Right cardiac atrium (tissue), 5 donors: Measurements from ENCODE around the gene OST4. TPM values are rescaled to one million over a fixed set of nuclear protein-coding genes. Genes with fewer than 3 reads are reported as not detected.

Experiments used
- ATAC-seq, 2 donors: fragments of 200-7000 bp; cut with Tn5 transposase; one replicate each; pipeline versions ENCODE4 v1.8.0 to v1.9.1; 2020; ENCODE audit warnings: moderate library complexity in 2 of 2, mild to moderate bottlenecking in 1 of 2
- DNase-seq, 3 donors: peaks; one replicate each; pipeline ENCODE4 v3.0.0-alpha.2; 2020
- H3K27ac ChIP-seq: one replicate; pipeline ENCODE4 v1.5.1; 2013; ENCODE audit warnings: mild to moderate bottlenecking, low read length, control low read depth, moderate library complexity
- H3K27me3 ChIP-seq: one replicate; pipeline ENCODE4 v1.6.1; 2013; ENCODE audit not compliant: control insufficient read depth, insufficient read depth
- H3K4me1 ChIP-seq: one replicate; pipeline ENCODE4 v1.6.1; 2013; ENCODE audit warnings: low read length; ENCODE audit not compliant: control insufficient read depth, insufficient read depth
- H3K4me3 ChIP-seq: one replicate; pipeline ENCODE4 v1.5.1; 2013; ENCODE audit warnings: low read length, control low read depth
- H3K9me3 ChIP-seq: one replicate; pipeline ENCODE4 v1.6.1; 2013; ENCODE audit warnings: low read length; ENCODE audit not compliant: control insufficient read depth
- WGBS: extraction: QIAGEN DNeasy Blood & Tissue Kit; methylation state at CpG from one replicate; pipeline ENCODE4 v1.1.7; 2013; 5-methylcytosine and 5-hydroxymethylcytosine counted together
- intact Hi-C, 4 donors: fragments of 100-400 bp; cut with DNase I; formaldehyde crosslinking; loops; one replicate each; pipeline versions ENCODE4 v1.11.0 to v1.14.0; 2022 to 2023
- polyA plus RNA-seq: library from polyadenylated mRNA; stranded (reverse); fragments of 200-250 nt; gene quantifications from one replicate; pipeline ENCODE4 v1.2.3, GENCODE V29; 2013
- total RNA-seq, 4 donors: library from RNA; stranded (reverse); fragmentation: NEBNext Ultra II Directional; extraction: Animal tissue kit (Norgen Biotek cat#: 25700); gene quantifications; one replicate each; pipeline ENCODE4 v1.2.1, GENCODE V29; 2021
- donor health status: healthy with polysubstance abuse.
- donor health status: DM: no; HTN: yes; CAD: no.
- donor health status: DM: no; HTN: no; CAD: no.
- donor health status: DM: no; HTN: yes; CAD: no; lungs with severe emphysema.
- donor health status: DM: yes; HTN: yes; CAD: no.

Gene OST4
- total and polyA plus RNA-seq, 5 donors: 372 to 872 (median 484) TPM

DNA sequence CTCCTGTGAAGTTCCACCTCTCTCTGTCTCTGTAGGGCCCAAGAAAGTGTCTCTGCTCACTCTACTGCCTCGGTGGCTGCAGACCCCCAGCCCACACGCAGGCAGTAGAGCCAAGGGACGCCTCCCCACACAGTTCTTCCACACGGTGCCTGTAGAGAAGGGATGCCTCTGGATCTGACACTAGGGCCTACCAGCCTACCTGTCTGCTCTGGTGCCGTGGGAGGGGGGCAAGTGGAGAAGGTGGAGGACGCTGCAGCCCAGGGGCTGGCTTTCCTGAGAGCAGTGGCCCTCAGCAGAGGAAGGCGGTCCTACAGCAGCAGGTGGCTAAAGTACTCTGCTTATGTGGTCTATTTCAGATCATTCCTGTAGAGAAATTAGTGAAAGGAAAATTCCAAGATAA is 47.7 kb downstream of the OST4 start:
- no peaks in the 10 kb centered on the region for H3K27me3 ChIP-seq
- H3K27ac ChIP-seq: no peak overlapping the region
- DNase-seq (peak in 1 of 3 donors; percentile 17), ATAC-seq (no peak)
- peaks cover 5% of the 10 kb centered on the region for H3K4me1 ChIP-seq
- 91% methylated on average over 7 of the region's 7 CpGs for WGBS
- no peaks in the 10 kb centered on the region for H3K9me3 ChIP-seq
- H3K4me3 ChIP-seq: no peak overlapping the region
- intact Hi-C loops: no loop called here

- Histone ChIP-seq H3K4me3 (no peak overlapping the region), H3K9me3 (no peaks in the 10 kb centered on the region), H3K27me3 (no peaks in the 10 kb centered on the region), H3K27ac (no peak overlapping the region), H3K4me1 (peaks cover 5% of the 10 kb centered on the region)
- no peak for ATAC-seq
- DNase-seq: no peak
- WGBS: 77% methylated on average over 11 of the region's 11 CpGs
- intact Hi-C loops: no loop called here
Observed at GRCh38 chr2:27021253-27022049, 50.0 kb downstream of the OST4 start.

Other genes with a start within 250 kb of the OST4 start
- not detected for gene DPYSL5, start 223.5 kb downstream of the OST4 start, total RNA-seq
- gene DPYSL5, start 223.5 kb downstream of the OST4 start, polyA plus RNA-seq: 0.05 TPM
- 10 to 100 TPM; 43.6 to 58.8 (median 49.9) TPM for gene MAPRE3, start 101.0 kb downstream of the OST4 start, total RNA-seq
- gene MAPRE3, start 101.0 kb downstream of the OST4 start, polyA plus RNA-seq: 85.1 TPM
- gene TMEM214, start 38.7 kb downstream of the OST4 start, total RNA-seq: 10 to 100 TPM; 40.8 to 56.7 (median 47.7) TPM
- gene TMEM214, start 38.7 kb downstream of the OST4 start, polyA plus RNA-seq: 29.4 TPM
- gene AGBL5, start 20.0 kb downstream of the OST4 start, total RNA-seq: 10 to 100 TPM; 10.8 to 12.4 (median 11.4) TPM
- gene AGBL5, start 20.0 kb downstream of the OST4 start, polyA plus RNA-seq: 5.9 TPM
- gene EMILIN1, start 7.0 kb upstream of the OST4 start, total RNA-seq: 10 to 100 TPM; 24.3 to 44.2 (median 38.9) TPM
- gene EMILIN1, start 7.0 kb upstream of the OST4 start, polyA plus RNA-seq: 30.0 TPM
- 1 to 10 TPM; 1.9 to 5.5 (median 3.2) TPM for gene KHK, start 15.1 kb upstream of the OST4 start, total RNA-seq
- gene KHK, start 15.1 kb upstream of the OST4 start, polyA plus RNA-seq: 1.7 TPM
- 1 to 10 TPM; 4.0 to 9.6 (median 5.6) TPM for gene CGREF1, start 47.5 kb upstream of the OST4 start, total RNA-seq
- gene CGREF1, start 47.5 kb upstream of the OST4 start, polyA plus RNA-seq: 4.7 TPM
- 1 to 10 TPM; 1.6 to 4.7 (median 2.6) TPM for gene ABHD1, start 52.2 kb upstream of the OST4 start, total RNA-seq
- gene ABHD1, start 52.2 kb upstream of the OST4 start, polyA plus RNA-seq: 5.1 TPM
- gene PREB, start 63.0 kb upstream of the OST4 start, total RNA-seq: 10 to 100 TPM; 46.3 to 52.7 (median 47.9) TPM
- 48.5 TPM for gene PREB, start 63.0 kb upstream of the OST4 start, polyA plus RNA-seq
- not detected for gene PRR30, start 67.8 kb upstream of the OST4 start, total RNA-seq
- not detected for gene PRR30, start 67.8 kb upstream of the OST4 start, polyA plus RNA-seq
- under 1 TPM; 0.06 to 0.15 (median 0.11) TPM for gene TCF23, start 77.3 kb upstream of the OST4 start, total RNA-seq
- gene TCF23, start 77.3 kb upstream of the OST4 start, polyA plus RNA-seq: 0.05 TPM
- 100 to 1,000 TPM; 124 to 177 (median 144) TPM for gene ATRAID, start 140.4 kb upstream of the OST4 start, total RNA-seq
- gene ATRAID, start 140.4 kb upstream of the OST4 start, polyA plus RNA-seq: 256 TPM
- gene SLC5A6, start 140.6 kb upstream of the OST4 start, total RNA-seq: 10 to 100 TPM in 3 of 4 donors, 1 to 10 TPM in 1; 8.1 to 14.1 (median 12.8) TPM
- gene SLC5A6, start 140.6 kb upstream of the OST4 start, polyA plus RNA-seq: 7.8 TPM
- 10 to 100 TPM in 2 of 4 donors, 1 to 10 TPM in 2; 9.0 to 12.0 (median 10.0) TPM for gene CAD, start 145.7 kb upstream of the OST4 start, total RNA-seq
- gene CAD, start 145.7 kb upstream of the OST4 start, polyA plus RNA-seq: 6.0 TPM
- gene SLC30A3, start 191.4 kb upstream of the OST4 start, total RNA-seq: 10 to 100 TPM in 1 of 4 donors, 1 to 10 TPM in 3; 9.4 to 17.3 (median 9.6) TPM
- gene SLC30A3, start 191.4 kb upstream of the OST4 start, polyA plus RNA-seq: 7.3 TPM
- 1 to 10 TPM; 1.3 to 3.0 (median 1.8) TPM for gene DNAJC5G, start 203.8 kb upstream of the OST4 start, total RNA-seq
- 2.2 TPM for gene DNAJC5G, start 203.8 kb upstream of the OST4 start, polyA plus RNA-seq
- gene TRIM54, start 210.8 kb upstream of the OST4 start, total RNA-seq: 100 to 1,000 TPM; 101 to 188 (median 149) TPM
- 144 TPM for gene TRIM54, start 210.8 kb upstream of the OST4 start, polyA plus RNA-seq
- 1 to 10 TPM in 3 of 4 donors, under 1 TPM in 1; 0.96 to 3.3 (median 1.5) TPM for gene UCN, start 236.8 kb upstream of the OST4 start, total RNA-seq
- 0.72 TPM for gene UCN, start 236.8 kb upstream of the OST4 start, polyA plus RNA-seq